ENCODE results near the gene TCN2. TPM values are rescaled to one million over a fixed set of nuclear protein-coding genes. Genes with fewer than 3 reads are reported as not detected.

The TCN2 gene
- total RNA-seq, 1 experiment from 2014 or later = 2.4 TPM

- ChIA-PET CTCF (no interaction called here), POLR2A (no interaction called here)
- BruUV-seq (replicated peaks) = no TSS peak
- Histone ChIP-seq H3K27me3 (ENCODE audit: control insufficient read depth, insufficient read depth, low read length) (no peaks in the 10 kb centered on the region), H3K4me3 (ENCODE audit: low read depth in 2 of 2, low read length in 2 of 2) (no peak overlapping the region), H3K9me3 (ENCODE audit: control insufficient read depth, insufficient read depth, low read depth, low read length) (no peaks in the 10 kb centered on the region), H3K36me3 (ENCODE audit: control insufficient read depth, insufficient read depth, low read length) (no peaks in the 10 kb centered on the region), H3K4me1 (ENCODE audit: control insufficient read depth, insufficient read depth, low read length) (peaks cover 3% of the 10 kb centered on the region), H3K27ac (ENCODE audit: low read length) (no peak overlapping the region)
- DNase-seq (ENCODE audit: low read depth, low spot score) (no peak), ATAC-seq (no peak)
- TF ChIP-seq POLR2AphosphoS5 (IDR thresholded peaks at IDR 0.05; ENCODE audit: low read depth, low read length) = no peak
- TF ChIP-seq REST (IDR thresholded peaks at IDR 0.05; ENCODE audit: insufficient read depth in 1 of 2, low read depth in 2 of 2, low read length in 1 of 2) = no peak
- TF ChIP-seq TCF7L2 (IDR thresholded peaks at IDR 0.05; ENCODE audit: low read depth, low read length) = no peak
- in situ Hi-C loops (cut with HindIII; ENCODE audit: low pct_unique_long_range_greater_than_20kb, low sequenced_read_pairs) = no loop called here
- intact Hi-C loops (cut with micrococcal nuclease; ENCODE audit: unreplicated experiment) = no loop called here
Measured at GRCh38 chr22:30604723-30605122, 2.3 kb upstream of the TCN2 start.

- peak; percentile 62; the same call in 1 of the 2 replicates for ATAC-seq
- H3K27ac ChIP-seq (ENCODE audit: low read length) = no peak overlapping the region
- in situ Hi-C loops (cut with HindIII; ENCODE audit: low pct_unique_long_range_greater_than_20kb, low sequenced_read_pairs) = no loop called here
- H3K4me1 ChIP-seq (ENCODE audit: control insufficient read depth, insufficient read depth, low read length) = peaks cover 3% of the 10 kb centered on the region
- no peak for DNase-seq (ENCODE audit: low read depth, low spot score)
- peak overlapping the region in 1 of 2 experiments; percentile 80; a peak in 2 of 4 replicates for H3K4me3 ChIP-seq (ENCODE audit: low read depth in 2 of 2, low read length in 2 of 2)
- H3K36me3 ChIP-seq (ENCODE audit: control insufficient read depth, insufficient read depth, low read length) = no peaks in the 10 kb centered on the region
- ChIA-PET CTCF (interaction anchor here (0.8 kb wide), 2 partner anchors 27 to 554 kb away, joined by 3 to 7 read pairs; no protein-coding TSS in a partner anchor), POLR2A (no interaction called here)
- no TSS peak for BruUV-seq (replicated peaks)
- no peaks in the 10 kb centered on the region for H3K9me3 ChIP-seq (ENCODE audit: control insufficient read depth, insufficient read depth, low read depth, low read length)
- no peaks in the 10 kb centered on the region for H3K27me3 ChIP-seq (ENCODE audit: control insufficient read depth, insufficient read depth, low read length)
- intact Hi-C loops (cut with micrococcal nuclease; ENCODE audit: unreplicated experiment) = no loop called here
- no peak for TF ChIP-seq SIN3A (IDR thresholded peaks at IDR 0.05; ENCODE audit: borderline replicate concordance, insufficient read depth, low read depth, low read length)
- no peak for TF ChIP-seq TCF7L2 (IDR thresholded peaks at IDR 0.05; ENCODE audit: low read depth, low read length)
- TF ChIP-seq CTCF (IDR thresholded peaks at IDR 0.05) = peak; percentile 85
Measured at GRCh38 chr22:30605449-30606110, 1.4 kb upstream of the TCN2 start.

GRCh38 chr22:30607300-30607930, 441 bp downstream of the TCN2 start:
- H3K36me3 ChIP-seq (ENCODE audit: control insufficient read depth, insufficient read depth, low read length) = no peaks in the 10 kb centered on the region
- no peak for ATAC-seq
- intact Hi-C loops (cut with micrococcal nuclease; ENCODE audit: unreplicated experiment) (no loop called here), in situ Hi-C loops (cut with HindIII; ENCODE audit: low pct_unique_long_range_greater_than_20kb, low sequenced_read_pairs) (no loop called here)
- H3K4me3 ChIP-seq (ENCODE audit: low read depth in 2 of 2, low read length in 2 of 2) = peak overlapping the region; percentile 47 to 80
- H3K4me1 ChIP-seq (ENCODE audit: control insufficient read depth, insufficient read depth, low read length) = peaks cover 3% of the 10 kb centered on the region
- TF ChIP-seq TCF7L2 (IDR thresholded peaks at IDR 0.05; ENCODE audit: low read depth, low read length) = no peak
- TF ChIP-seq REST (IDR thresholded peaks at IDR 0.05; ENCODE audit: insufficient read depth in 1 of 2, low read depth in 2 of 2, low read length in 1 of 2) = no peak
- no peak for TF ChIP-seq CTCF (IDR thresholded peaks at IDR 0.05)
- no peak for TF ChIP-seq POLR2AphosphoS5 (IDR thresholded peaks at IDR 0.05; ENCODE audit: low read depth, low read length)
- no peak for TF ChIP-seq SIN3A (IDR thresholded peaks at IDR 0.05; ENCODE audit: borderline replicate concordance, insufficient read depth, low read depth, low read length)
- H3K27ac ChIP-seq (ENCODE audit: low read length) = peak overlapping the region; percentile 68; the same call in 1 of the 2 replicates
- DNase-seq (ENCODE audit: low read depth, low spot score) = no peak
- H3K27me3 ChIP-seq (ENCODE audit: control insufficient read depth, insufficient read depth, low read length) = no peaks in the 10 kb centered on the region
- POLR2A ChIA-PET = no interaction called here
- no TSS peak for BruUV-seq (replicated peaks)
- CTCF ChIA-PET = interaction anchor here (0.6 to 1.2 kb wide), 8 partner anchors 27 to 607 kb away, joined by 3 to 12 read pairs (median 6); no protein-coding TSS in a partner anchor
- H3K9me3 ChIP-seq (ENCODE audit: control insufficient read depth, insufficient read depth, low read depth, low read length) = no peaks in the 10 kb centered on the region
